Measurements from ENCODE around the gene SEC62. TPM values are rescaled to one million over a fixed set of nuclear protein-coding genes. Genes with fewer than 3 reads are reported as not detected.

The SEC62 gene
- total RNA-seq: 40.6 and 49.9 TPM in 2 replicates
- polyA plus RNA-seq: 101 and 136 TPM in 2 replicates
- 100 and 151 TPM in 2 replicates for polyA plus RNA-seq (2012)
- 148 and 260 TPM in 2 replicates for polyA minus RNA-seq (ENCODE audit: low replicate concordance)

- Histone ChIP-seq H3K4me1 (ENCODE audit: control insufficient read depth, extremely low read depth, insufficient read depth, low read length) (peaks cover 6% of the 10 kb centered on the region), H3K79me2 (ENCODE audit: control insufficient read depth, insufficient read depth, low read length) (peaks cover 47% of the 10 kb centered on the region), H3K36me3 (ENCODE audit: control insufficient read depth, insufficient read depth, low read length) (no peaks in the 10 kb centered on the region), H3K4me3 (replicated peaks in 1 of 4; ENCODE audit: control extremely low read depth in 1 of 4, insufficient read depth in 1 of 4, low read depth in 3 of 4, low read length in 4 of 4) (peak within 1 kb of the TSS; percentile 48 to 97 (median 66)), H3K27me3 (ENCODE audit: control insufficient read depth, insufficient read depth, low read length) (no peaks in the 10 kb centered on the region), H3K9me3 (ENCODE audit: control insufficient read depth, insufficient read depth, low read depth, low read length) (no peaks in the 10 kb centered on the region), H3K27ac (ENCODE audit: insufficient read depth, low read length) (peak within 1 kb of the TSS; percentile 89), H4K20me1 (ENCODE audit: control insufficient read depth, extremely low read depth, insufficient read depth, low read length) (peaks cover 3% of the 10 kb centered on the region), H3K9ac (ENCODE audit: insufficient read depth, low read length) (peak within 1 kb of the TSS; percentile 90), H2AFZ (ENCODE audit: low read length) (peak within 1 kb of the TSS; percentile 97), H3K4me2 (ENCODE audit: extremely low read depth, insufficient read depth, low read length) (peak within 1 kb of the TSS; percentile 81)
- peak; percentile 87 to 89 for DNase-seq (ENCODE audit: low read depth in 2 of 2)
- TF ChIP-seq CTCF (conservative IDR thresholded peaks at IDR 0.05 in 1 of 2, IDR thresholded peaks at IDR 0.05 in 1 of 2; ENCODE audit: low read depth in 1 of 2, low read length in 2 of 2) (peak; percentile 19 to 42), EZH2 (IDR thresholded peaks at IDR 0.05; ENCODE audit: low read length, missing control alignments) (no peak)
Measured at GRCh38 chr3:169966428-169966950, at the start of gene SEC62. Gene SEC62, plus strand, starts transcription at chr3:169966807. Its CDS starts 16 bp downstream, at chr3:169966823.

- H3K9me3 ChIP-seq (ENCODE audit: control insufficient read depth, insufficient read depth, low read depth, low read length): no peaks in the 10 kb centered on the region
- TF ChIP-seq EZH2 (IDR thresholded peaks at IDR 0.05; ENCODE audit: low read length, missing control alignments): no peak
- TF ChIP-seq CTCF (conservative IDR thresholded peaks at IDR 0.05 in 1 of 2, IDR thresholded peaks at IDR 0.05 in 1 of 2; ENCODE audit: low read depth in 1 of 2, low read length in 2 of 2): no peak
- H3K9ac ChIP-seq (ENCODE audit: insufficient read depth, low read length): no peak overlapping the region
- no peaks in the 10 kb centered on the region for H4K20me1 ChIP-seq (ENCODE audit: control insufficient read depth, extremely low read depth, insufficient read depth, low read length)
- no peaks in the 10 kb centered on the region for H3K36me3 ChIP-seq (ENCODE audit: control insufficient read depth, insufficient read depth, low read length)
- H3K4me3 ChIP-seq (replicated peaks in 1 of 4; ENCODE audit: control extremely low read depth in 1 of 4, insufficient read depth in 1 of 4, low read depth in 3 of 4, low read length in 4 of 4): no peak overlapping the region
- H3K27ac ChIP-seq (ENCODE audit: insufficient read depth, low read length): no peak overlapping the region
- no peaks in the 10 kb centered on the region for H3K79me2 ChIP-seq (ENCODE audit: control insufficient read depth, insufficient read depth, low read length)
- no peak overlapping the region for H2AFZ ChIP-seq (ENCODE audit: low read length)
- no peaks in the 10 kb centered on the region for H3K4me1 ChIP-seq (ENCODE audit: control insufficient read depth, extremely low read depth, insufficient read depth, low read length)
- no peak overlapping the region for H3K4me2 ChIP-seq (ENCODE audit: extremely low read depth, insufficient read depth, low read length)
- H3K27me3 ChIP-seq (ENCODE audit: control insufficient read depth, insufficient read depth, low read length): peaks cover 2% of the 10 kb centered on the region
- peak; percentile 7 to 8 for DNase-seq (ENCODE audit: low read depth in 2 of 2)
Measured at GRCh38 chr3:169923189-169923588, 43.4 kb upstream of the SEC62 start.

DNA sequence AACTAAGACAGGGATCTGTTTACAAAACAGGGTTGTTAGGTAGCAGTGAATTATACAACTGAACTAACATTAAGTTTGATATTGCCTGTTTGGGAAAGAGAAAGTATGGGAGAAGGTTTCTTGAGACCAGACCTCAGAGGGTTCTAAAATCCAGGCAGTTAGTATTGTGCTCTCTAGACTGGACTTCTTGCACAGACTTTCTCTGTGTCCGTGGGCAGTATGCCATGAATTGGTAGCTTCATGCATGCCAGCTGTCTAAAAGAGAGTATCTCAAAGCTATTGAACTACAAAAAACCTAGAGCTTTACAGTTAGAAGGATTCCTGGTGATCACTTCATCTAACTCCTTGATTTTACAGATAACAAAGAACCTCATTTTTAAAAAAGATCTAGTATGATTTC lies 42.8 kb upstream of the SEC62 start:
- Histone ChIP-seq H3K9me3 (ENCODE audit: control insufficient read depth, insufficient read depth, low read depth, low read length) (no peaks in the 10 kb centered on the region), H3K27me3 (ENCODE audit: control insufficient read depth, insufficient read depth, low read length) (peaks cover 2% of the 10 kb centered on the region), H3K9ac (ENCODE audit: insufficient read depth, low read length) (no peak overlapping the region), H3K4me3 (replicated peaks in 1 of 4; ENCODE audit: control extremely low read depth in 1 of 4, insufficient read depth in 1 of 4, low read depth in 3 of 4, low read length in 4 of 4) (no peak overlapping the region), H3K4me2 (ENCODE audit: extremely low read depth, insufficient read depth, low read length) (no peak overlapping the region), H2AFZ (ENCODE audit: low read length) (no peak overlapping the region), H3K36me3 (ENCODE audit: control insufficient read depth, insufficient read depth, low read length) (no peaks in the 10 kb centered on the region), H3K27ac (ENCODE audit: insufficient read depth, low read length) (no peak overlapping the region), H3K4me1 (ENCODE audit: control insufficient read depth, extremely low read depth, insufficient read depth, low read length) (no peaks in the 10 kb centered on the region), H3K79me2 (ENCODE audit: control insufficient read depth, insufficient read depth, low read length) (no peaks in the 10 kb centered on the region), H4K20me1 (ENCODE audit: control insufficient read depth, extremely low read depth, insufficient read depth, low read length) (no peaks in the 10 kb centered on the region)
- DNase-seq (ENCODE audit: low read depth in 2 of 2): no peak
- TF ChIP-seq CTCF (conservative IDR thresholded peaks at IDR 0.05 in 1 of 2, IDR thresholded peaks at IDR 0.05 in 1 of 2; ENCODE audit: low read depth in 1 of 2, low read length in 2 of 2): no peak
- TF ChIP-seq EZH2 (IDR thresholded peaks at IDR 0.05; ENCODE audit: low read length, missing control alignments): no peak

Data from fibroblast of lung (primary cell).